CD4-positive, alpha-beta T cell (primary cell): Measurements from ENCODE around the gene NAB1. TPM values are rescaled to one million over a fixed set of nuclear protein-coding genes. Genes with fewer than 3 reads are reported as not detected.

Experiments used
- ATAC-seq: fragments of 200-7000 bp; cut with Tn5 transposase; one replicate; pipeline ENCODE4 v1.10.0; 2022; ENCODE audit warnings: mild to moderate bottlenecking; ENCODE audit not compliant: poor library complexity
- CTCF ChIA-PET: fragments of 350-600 bp; sonication (Branson Sonifier 250); formaldehyde crosslinking; loops from one replicate; lab custom pipeline; 2021; ENCODE audit warnings: antibody characterized with exemption, inconsistent platforms; lab: Charles Lee
- POLR2A ChIA-PET: fragments of 350-600 bp; sonication (Branson Sonifier 250); formaldehyde crosslinking; loops from one replicate; lab custom pipeline; 2021; ENCODE audit warnings: antibody characterized with exemption, inconsistent platforms; lab: Charles Lee
- DNase-seq, 14 experiments: peaks; one replicate each; pipeline ENCODE4 v3.0.0-alpha.2; 2013 to 2020; ENCODE audit warnings: mixed read lengths in 2 of 14
- H3K27ac ChIP-seq, 2 donors: one replicate each; pipeline versions ENCODE4 v1.5.1 to v1.7.0; 2013; ENCODE audit warnings: low read length in 2 of 2, low read depth in 1 of 2, mild to moderate bottlenecking in 1 of 2
- H3K27me3 ChIP-seq, 2 experiments: 1 replicate in 1 of 2; 2 replicates in 1 of 2; pipeline versions ENCODE4 v1.6.1 to v1.7.0; 2013; ENCODE audit warnings: low read length in 2 of 2, control low read depth in 1 of 2, mild to moderate bottlenecking in 1 of 2, moderate library complexity in 1 of 2; ENCODE audit not compliant: insufficient read depth in 2 of 2, control insufficient read depth in 1 of 2
- H3K36me3 ChIP-seq: one replicate; pipeline ENCODE4 v1.6.1; 2013; ENCODE audit warnings: low read length, control low read depth; ENCODE audit not compliant: insufficient read depth
- H3K4me1 ChIP-seq: one replicate; pipeline ENCODE4 v1.6.1; 2013; ENCODE audit warnings: low read length, control low read depth; ENCODE audit not compliant: insufficient read depth
- H3K4me3 ChIP-seq: one replicate; pipeline ENCODE4 v1.5.1; 2013; ENCODE audit warnings: mild to moderate bottlenecking, low read length, moderate library complexity
- H3K9me3 ChIP-seq, 2 experiments: 1 replicate in 1 of 2; 2 replicates in 1 of 2; pipeline versions ENCODE4 v1.6.1 to v1.7.0; 2013; ENCODE audit warnings: low read length in 2 of 2, mild to moderate bottlenecking in 2 of 2, control low read depth in 1 of 2, moderate library complexity in 1 of 2; ENCODE audit not compliant: control insufficient read depth in 1 of 2, insufficient read depth in 1 of 2
- H3K27ac Mint-ChIP-seq: one replicate; pipeline ENCODE4 v1.8.0; 2020; ENCODE audit warnings: mixed read lengths
- H3K27me3 Mint-ChIP-seq: one replicate; pipeline ENCODE4 v1.8.0; 2021; ENCODE audit warnings: mixed read lengths
- H3K36me3 Mint-ChIP-seq: one replicate; pipeline ENCODE4 v1.8.0; 2021; ENCODE audit warnings: low read depth, mixed read lengths
- H3K4me1 Mint-ChIP-seq: one replicate; pipeline ENCODE4 v1.8.0; 2021; ENCODE audit warnings: low read depth, mixed read lengths
- H3K4me3 Mint-ChIP-seq: one replicate; pipeline ENCODE4 v1.8.0; 2020; ENCODE audit warnings: mild to moderate bottlenecking, mixed read lengths
- H3K9me3 Mint-ChIP-seq: one replicate; pipeline ENCODE4 v1.8.0; 2020; ENCODE audit warnings: mixed read lengths
- intact Hi-C, 2 experiments: fragments of 100-400 bp; cut with DNase I in 1 of 2; cut with micrococcal nuclease in 1 of 2; formaldehyde crosslinking; loops; one replicate each; pipeline versions ENCODE4 v1.15.1 to v1.9.0; 2023 to 2025; cut with DNase I, micrococcal nuclease
- total RNA-seq, 174 experiments: library from RNA in 2 of 174; stranded (reverse) in 2 of 174; gene quantifications; one replicate each; pipeline ENCODE4 v1.2.3 and lab custom pipeline; 2021 to 2026
- TF ChIP-seq, protein P1 (sequence below): fragments of 200-600 bp; IDR thresholded peaks from one replicate; pipeline ENCODE4 v1.8.0; 2022; ENCODE audit warnings: antibody characterized with exemption, mild to moderate bottlenecking

Gene NAB1
- total RNA-seq, 2 experiments from 2014 or later = 20.0 to 21.1 TPM

DNA sequence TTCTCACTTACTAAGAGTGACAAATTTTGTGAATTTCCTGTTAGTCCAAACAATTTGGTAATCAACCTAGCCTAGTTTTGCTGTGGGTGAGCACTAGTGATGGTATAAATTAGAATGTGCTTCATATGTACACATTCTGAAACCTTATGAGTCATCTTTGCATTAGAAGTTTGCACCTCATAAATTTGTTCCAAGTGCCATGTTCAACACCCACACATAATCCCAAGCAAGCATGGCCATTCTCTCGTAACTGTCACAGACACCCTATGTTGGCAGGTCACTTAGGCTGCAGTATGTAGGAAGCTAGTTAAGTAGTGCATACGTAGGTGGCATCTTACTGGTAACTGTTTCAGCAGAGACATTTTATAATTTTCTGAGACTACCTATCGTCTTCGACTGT, 46.9 kb downstream of the NAB1 start:
- no peaks in the 10 kb centered on the region for H3K27me3 Mint-ChIP-seq
- H3K27ac ChIP-seq = no peak overlapping the region
- H3K4me3 Mint-ChIP-seq = no peak overlapping the region
- POLR2A ChIA-PET = no interaction called here
- H3K36me3 ChIP-seq = peaks cover 3% of the 10 kb centered on the region
- H3K27me3 ChIP-seq = no peaks in the 10 kb centered on the region
- H3K4me3 ChIP-seq = no peak overlapping the region
- CTCF ChIA-PET = no interaction called here
- H3K9me3 ChIP-seq = no peaks in the 10 kb centered on the region
- H3K4me1 Mint-ChIP-seq = no peaks in the 10 kb centered on the region
- DNase-seq (peak in 1 of 14 experiments; percentile 48), ATAC-seq (no peak)
- no peak overlapping the region for H3K27ac Mint-ChIP-seq
- TF ChIP-seq, protein P1, sequence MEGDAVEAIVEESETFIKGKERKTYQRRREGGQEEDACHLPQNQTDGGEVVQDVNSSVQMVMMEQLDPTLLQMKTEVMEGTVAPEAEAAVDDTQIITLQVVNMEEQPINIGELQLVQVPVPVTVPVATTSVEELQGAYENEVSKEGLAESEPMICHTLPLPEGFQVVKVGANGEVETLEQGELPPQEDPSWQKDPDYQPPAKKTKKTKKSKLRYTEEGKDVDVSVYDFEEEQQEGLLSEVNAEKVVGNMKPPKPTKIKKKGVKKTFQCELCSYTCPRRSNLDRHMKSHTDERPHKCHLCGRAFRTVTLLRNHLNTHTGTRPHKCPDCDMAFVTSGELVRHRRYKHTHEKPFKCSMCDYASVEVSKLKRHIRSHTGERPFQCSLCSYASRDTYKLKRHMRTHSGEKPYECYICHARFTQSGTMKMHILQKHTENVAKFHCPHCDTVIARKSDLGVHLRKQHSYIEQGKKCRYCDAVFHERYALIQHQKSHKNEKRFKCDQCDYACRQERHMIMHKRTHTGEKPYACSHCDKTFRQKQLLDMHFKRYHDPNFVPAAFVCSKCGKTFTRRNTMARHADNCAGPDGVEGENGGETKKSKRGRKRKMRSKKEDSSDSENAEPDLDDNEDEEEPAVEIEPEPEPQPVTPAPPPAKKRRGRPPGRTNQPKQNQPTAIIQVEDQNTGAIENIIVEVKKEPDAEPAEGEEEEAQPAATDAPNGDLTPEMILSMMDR = no peak
- H3K4me1 ChIP-seq = no peaks in the 10 kb centered on the region
- intact Hi-C loops = no loop called here
- no peaks in the 10 kb centered on the region for H3K9me3 Mint-ChIP-seq
- peaks cover 28% of the 10 kb centered on the region for H3K36me3 Mint-ChIP-seq

DNA sequence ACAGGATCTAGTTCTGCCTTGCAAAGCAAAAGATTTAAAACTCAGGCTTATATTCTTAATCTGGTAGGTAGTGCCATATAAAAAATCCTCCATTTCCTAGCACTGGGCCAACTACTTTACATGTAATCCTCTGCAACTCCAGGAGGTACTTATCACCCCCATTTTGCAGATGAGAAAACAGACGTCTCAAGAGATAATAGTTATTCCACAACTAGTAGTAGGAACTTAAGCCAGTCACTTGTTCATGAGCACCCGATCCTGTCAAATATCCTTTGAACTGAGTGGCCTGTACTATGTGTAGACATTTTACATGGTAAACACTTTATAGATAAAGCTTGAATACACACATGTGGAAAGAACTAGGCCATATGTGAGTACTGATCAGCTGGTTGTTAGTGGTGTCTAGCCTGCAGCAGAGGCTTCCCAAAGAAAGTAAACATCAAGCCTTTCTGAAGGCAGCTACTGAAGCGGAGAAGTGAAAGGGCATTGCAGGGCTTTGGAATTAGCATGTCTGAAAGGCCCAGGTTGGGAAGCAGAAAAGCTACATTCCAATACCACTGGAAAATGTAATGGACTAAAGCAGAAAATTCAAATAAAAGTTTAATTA, 48.0 kb downstream of the NAB1 start:
- CTCF ChIA-PET = no interaction called here
- Histone ChIP-seq H3K4me3 (no peak overlapping the region), H3K36me3 (peaks cover 3% of the 10 kb centered on the region), H3K27ac (no peak overlapping the region), H3K4me1 (no peaks in the 10 kb centered on the region), H3K27me3 (no peaks in the 10 kb centered on the region), H3K9me3 (no peaks in the 10 kb centered on the region)
- Mint-ChIP-seq H3K36me3 (peaks cover 16% of the 10 kb centered on the region), H3K27ac (no peak overlapping the region), H3K4me1 (no peaks in the 10 kb centered on the region), H3K9me3 (no peaks in the 10 kb centered on the region), H3K27me3 (no peaks in the 10 kb centered on the region), H3K4me3 (no peak overlapping the region)
- intact Hi-C loops = no loop called here
- TF ChIP-seq, protein P1 = no peak
- DNase-seq (no peak), ATAC-seq (no peak)
- POLR2A ChIA-PET = no interaction called here

DNA sequence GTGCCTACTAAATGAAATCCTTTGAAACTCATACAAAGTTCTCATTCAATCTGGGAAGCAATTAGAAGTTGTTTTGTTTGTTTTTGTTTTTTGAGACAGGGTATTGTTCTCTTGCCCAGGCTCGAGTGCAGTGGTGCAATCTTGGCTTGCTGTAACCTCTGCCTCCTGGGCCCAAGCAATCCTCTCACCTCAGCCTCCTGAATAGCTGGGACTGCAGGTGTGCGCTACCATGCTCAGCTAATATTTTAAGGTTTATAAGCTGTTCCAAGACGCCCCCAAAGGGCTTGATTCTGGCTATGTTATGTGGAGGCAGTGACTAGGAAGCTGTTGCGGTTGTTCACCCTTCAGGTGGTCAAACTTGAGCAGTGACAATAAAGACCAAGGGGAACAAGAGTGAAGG, 48.5 kb downstream of the NAB1 start:
- TF ChIP-seq, protein P1 = no peak
- no peaks in the 10 kb centered on the region for H3K27me3 ChIP-seq
- Mint-ChIP-seq H3K9me3 (no peaks in the 10 kb centered on the region), H3K4me1 (no peaks in the 10 kb centered on the region), H3K4me3 (no peak overlapping the region), H3K27ac (no peak overlapping the region), H3K36me3 (peaks cover 13% of the 10 kb centered on the region), H3K27me3 (no peaks in the 10 kb centered on the region)
- no peak overlapping the region for H3K27ac ChIP-seq
- no peak overlapping the region for H3K4me3 ChIP-seq
- ChIA-PET POLR2A (no interaction called here), CTCF (no interaction called here)
- ATAC-seq = no peak
- intact Hi-C loops = no loop called here
- H3K36me3 ChIP-seq = peaks cover 3% of the 10 kb centered on the region
- no peaks in the 10 kb centered on the region for H3K4me1 ChIP-seq
- H3K9me3 ChIP-seq = no peaks in the 10 kb centered on the region
- DNase-seq = no peak
